Caco-2 (cell line): Measurements from ENCODE around the gene COX14. TPM values are rescaled to one million over a fixed set of nuclear protein-coding genes. Genes with fewer than 3 reads are reported as not detected.

Source experiments
- BruUV-seq: library from RNA; stranded (reverse); fragments of 400-500 nt; replicated peaks from 2 replicates; lab custom pipeline; 2021; lab: Mats Ljungman, UMichigan
- CTCF ChIA-PET: fragments of 300-600 bp; sonication (Branson Sonifier 250); formaldehyde crosslinking; loops from one replicate; lab custom pipeline; 2022; ENCODE audit warnings: antibody characterized with exemption; lab: Charles Lee
- POLR2A ChIA-PET: fragments of 300-600 bp; sonication (Branson Sonifier 250); formaldehyde crosslinking; loops from one replicate; lab custom pipeline; 2022; ENCODE audit warnings: antibody characterized with exemption; lab: Charles Lee
- DNase-seq, 2 experiments: peaks; one replicate each; pipeline versions ENCODE4 v3.0.0 to v3.0.0-alpha.2; 2020 to 2022
- H3K27me3 ChIP-seq: replicated peaks from 2 replicates; pipeline ENCODE4 v1.6.0; 2011; ENCODE audit warnings: low read length; ENCODE audit not compliant: control insufficient read depth, insufficient read depth
- H3K36me3 ChIP-seq: 2 replicates; pipeline ENCODE4 v1.5.1; 2011; ENCODE audit warnings: low read length; ENCODE audit not compliant: control insufficient read depth, insufficient read depth
- H3K4me1 ChIP-seq: fragments of 250-450 bp; sonication (Bioruptor Pico); 2 replicates; pipeline ENCODE4 v1.5.1; 2020; ENCODE audit warnings: mild to moderate bottlenecking
- H3K4me3 ChIP-seq: 2 replicates; pipeline ENCODE4 v1.5.1; 2011; ENCODE audit warnings: low read depth, mild to moderate bottlenecking, control low read depth, low read length
- H3K9me3 ChIP-seq: fragments of 250-450 bp; sonication (Bioruptor Pico); 2 replicates; pipeline ENCODE4 v1.5.1; 2020; ENCODE audit warnings: mild to moderate bottlenecking, moderate library complexity
- H3K27ac Mint-ChIP-seq: one replicate; pipeline ENCODE4 v1.8.0; 2022; ENCODE audit warnings: mixed read lengths; ENCODE audit not compliant: unreplicated experiment
- H3K27me3 Mint-ChIP-seq: one replicate; pipeline ENCODE4 v1.8.0; 2022; ENCODE audit warnings: mixed read lengths; ENCODE audit not compliant: insufficient read depth, unreplicated experiment
- H3K36me3 Mint-ChIP-seq: one replicate; pipeline ENCODE4 v1.8.0; 2022; ENCODE audit warnings: mild to moderate bottlenecking, mixed read lengths; ENCODE audit not compliant: insufficient read depth, unreplicated experiment
- H3K4me1 Mint-ChIP-seq: one replicate; pipeline ENCODE4 v1.8.0; 2022; ENCODE audit warnings: low read depth, mixed read lengths; ENCODE audit not compliant: unreplicated experiment
- H3K4me3 Mint-ChIP-seq: one replicate; pipeline ENCODE4 v1.8.0; 2022; ENCODE audit warnings: mild to moderate bottlenecking, moderate library complexity, mixed read lengths; ENCODE audit not compliant: unreplicated experiment
- H3K9me3 Mint-ChIP-seq: one replicate; pipeline ENCODE4 v1.8.0; 2022; ENCODE audit warnings: mixed read lengths; ENCODE audit not compliant: unreplicated experiment
- intact Hi-C: fragments of 100-400 bp; cut with micrococcal nuclease; formaldehyde crosslinking; loops from one replicate; pipeline ENCODE4 v1.10.0; 2022; ENCODE audit not compliant: unreplicated experiment
- total RNA-seq: library from RNA; stranded (reverse); gene quantifications from 2 replicates; pipeline ENCODE4 v1.2.3, GENCODE V29; 2022
- TF ChIP-seq, protein P1 (sequence below), 2 experiments: fragments of 200-600 bp in 1 of 2; IDR thresholded peaks; 1 replicate in 1 of 2; 2 replicates in 1 of 2; pipeline versions ENCODE4 v1.5.1 to v1.8.0; 2011 to 2022; ENCODE audit warnings: antibody characterized with exemption in 1 of 2, control low read depth in 1 of 2, inconsistent platforms in 1 of 2, low read depth in 1 of 2, low read length in 1 of 2, mild to moderate bottlenecking in 1 of 2, moderate library complexity in 1 of 2; ENCODE audit not compliant: insufficient read depth in 1 of 2, severe bottlenecking in 1 of 2, unreplicated experiment in 1 of 2

COX14 gene
- total RNA-seq, 1 experiment from 2014 or later = 86.3 TPM

DNA sequence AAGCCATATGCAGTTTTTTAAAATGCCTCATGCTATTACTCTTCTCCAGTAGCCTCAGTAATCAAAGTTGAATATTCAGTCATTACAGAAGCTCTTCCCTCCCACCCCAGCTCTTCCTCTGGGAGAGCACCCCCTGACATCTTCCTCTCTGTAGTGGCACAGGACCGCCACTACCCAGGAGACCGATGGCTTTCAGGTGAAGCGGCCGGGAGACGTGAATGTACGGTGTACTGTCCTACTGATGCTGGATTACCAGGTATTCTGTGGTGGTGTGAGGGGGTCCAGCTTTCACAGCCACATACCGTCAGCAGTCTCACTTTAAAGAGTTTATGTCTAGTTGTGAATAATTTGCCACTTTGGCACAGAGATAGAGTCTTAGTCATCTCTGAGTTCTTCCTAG, 22.3 kb upstream of the COX14 start:
- Mint-ChIP-seq H3K4me3 (no peak overlapping the region), H3K27ac (no peak overlapping the region), H3K4me1 (peaks cover 11% of the 10 kb centered on the region), H3K9me3 (no peaks in the 10 kb centered on the region), H3K27me3 (no peaks in the 10 kb centered on the region), H3K36me3 (peaks cover 89% of the 10 kb centered on the region)
- BruUV-seq = no TSS peak
- Histone ChIP-seq H3K9me3 (no peaks in the 10 kb centered on the region), H3K27me3 (no peaks in the 10 kb centered on the region), H3K4me1 (peaks cover 4% of the 10 kb centered on the region; the same call in 1 of the 2 replicates), H3K4me3 (no peak overlapping the region), H3K36me3 (peaks cover 20% of the 10 kb centered on the region)
- no peak for DNase-seq
- TF ChIP-seq, protein P1, sequence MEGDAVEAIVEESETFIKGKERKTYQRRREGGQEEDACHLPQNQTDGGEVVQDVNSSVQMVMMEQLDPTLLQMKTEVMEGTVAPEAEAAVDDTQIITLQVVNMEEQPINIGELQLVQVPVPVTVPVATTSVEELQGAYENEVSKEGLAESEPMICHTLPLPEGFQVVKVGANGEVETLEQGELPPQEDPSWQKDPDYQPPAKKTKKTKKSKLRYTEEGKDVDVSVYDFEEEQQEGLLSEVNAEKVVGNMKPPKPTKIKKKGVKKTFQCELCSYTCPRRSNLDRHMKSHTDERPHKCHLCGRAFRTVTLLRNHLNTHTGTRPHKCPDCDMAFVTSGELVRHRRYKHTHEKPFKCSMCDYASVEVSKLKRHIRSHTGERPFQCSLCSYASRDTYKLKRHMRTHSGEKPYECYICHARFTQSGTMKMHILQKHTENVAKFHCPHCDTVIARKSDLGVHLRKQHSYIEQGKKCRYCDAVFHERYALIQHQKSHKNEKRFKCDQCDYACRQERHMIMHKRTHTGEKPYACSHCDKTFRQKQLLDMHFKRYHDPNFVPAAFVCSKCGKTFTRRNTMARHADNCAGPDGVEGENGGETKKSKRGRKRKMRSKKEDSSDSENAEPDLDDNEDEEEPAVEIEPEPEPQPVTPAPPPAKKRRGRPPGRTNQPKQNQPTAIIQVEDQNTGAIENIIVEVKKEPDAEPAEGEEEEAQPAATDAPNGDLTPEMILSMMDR (IDR thresholded peaks at IDR 0.05; ENCODE audit: insufficient read depth in 1 of 2, low read depth in 1 of 2, low read length in 1 of 2, severe bottlenecking in 1 of 2, unreplicated experiment in 1 of 2) = no peak
- CTCF ChIA-PET = interaction anchor here (0.6 to 1.5 kb wide), 3 partner anchors 13 to 1149 kb away, joined by 3 to 5 read pairs (median 3); partner anchors contain the start of genes COX14 and DAZAP2
- POLR2A ChIA-PET = interaction anchor here (1.0 kb wide), 1 partner anchor 22 kb away, joined by 3 read pairs; the partner anchor contains the start of gene COX14
- intact Hi-C loops = no loop called here

DNA sequence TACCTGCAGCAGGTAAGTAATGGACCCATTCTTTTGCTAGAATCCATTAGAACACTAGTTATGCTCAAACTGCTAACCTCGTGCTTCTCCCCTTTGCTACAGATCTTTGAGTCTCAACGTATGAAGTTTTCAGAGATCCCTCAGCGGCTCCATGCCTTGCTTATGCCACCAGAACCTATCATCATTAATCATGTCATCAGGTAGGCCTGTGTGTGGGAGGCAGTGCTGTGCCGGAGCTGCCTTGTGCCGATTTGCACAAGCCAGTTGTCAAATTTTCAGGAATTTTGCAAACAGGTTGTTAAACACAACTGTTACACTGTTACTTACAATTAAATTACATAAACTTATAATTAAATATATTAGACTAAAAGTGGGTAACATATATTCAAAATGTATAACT, 21.6 kb upstream of the COX14 start:
- H3K4me1 ChIP-seq = peaks cover 4% of the 10 kb centered on the region; the same call in 1 of the 2 replicates
- POLR2A ChIA-PET = no interaction called here
- no peak for DNase-seq
- no peak overlapping the region for H3K4me3 Mint-ChIP-seq
- intact Hi-C loops = no loop called here
- H3K36me3 Mint-ChIP-seq = peaks cover 89% of the 10 kb centered on the region
- CTCF ChIA-PET = interaction anchor here (0.6 to 1.5 kb wide), 2 partner anchors 22 to 1148 kb away, joined by 3 to 5 read pairs; partner anchors contain the start of genes COX14 and DAZAP2
- no TSS peak for BruUV-seq
- TF ChIP-seq, protein P1 (IDR thresholded peaks at IDR 0.05; ENCODE audit: insufficient read depth in 1 of 2, low read depth in 1 of 2, low read length in 1 of 2, severe bottlenecking in 1 of 2, unreplicated experiment in 1 of 2) = no peak
- no peaks in the 10 kb centered on the region for H3K9me3 ChIP-seq
- H3K27me3 Mint-ChIP-seq = no peaks in the 10 kb centered on the region
- H3K4me1 Mint-ChIP-seq = peaks cover 11% of the 10 kb centered on the region
- H3K27ac Mint-ChIP-seq = no peak overlapping the region
- no peaks in the 10 kb centered on the region for H3K27me3 ChIP-seq
- peaks cover 20% of the 10 kb centered on the region for H3K36me3 ChIP-seq
- no peak overlapping the region for H3K4me3 ChIP-seq
- no peaks in the 10 kb centered on the region for H3K9me3 Mint-ChIP-seq

DNA sequence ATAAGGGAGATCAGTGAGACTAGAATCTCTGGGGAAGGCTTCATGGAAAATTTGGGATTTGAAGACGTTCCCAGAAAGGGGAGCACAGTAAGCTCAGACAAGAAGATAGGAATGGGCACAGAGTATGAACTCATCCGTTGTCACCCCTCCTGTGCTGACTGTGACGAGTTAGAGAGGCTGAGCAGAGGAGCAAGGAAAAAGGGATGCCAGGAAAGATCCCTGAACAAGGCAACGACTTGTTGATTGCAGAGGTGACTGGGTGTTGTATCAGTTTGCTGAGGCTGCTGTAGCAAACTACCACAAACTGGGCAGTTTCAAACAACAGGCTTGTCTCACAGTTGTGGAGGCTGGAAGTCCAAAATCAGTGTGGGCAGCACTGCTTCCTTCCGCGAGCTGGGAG, 14.1 kb upstream of the COX14 start:
- no peak overlapping the region for H3K4me3 ChIP-seq
- CTCF ChIA-PET = no interaction called here
- H3K27ac Mint-ChIP-seq = no peak overlapping the region

More for the DNA sequence above, 14.1 kb upstream of the COX14 start:
- TF ChIP-seq, protein P1 (IDR thresholded peaks at IDR 0.05; ENCODE audit: insufficient read depth in 1 of 2, low read depth in 1 of 2, low read length in 1 of 2, severe bottlenecking in 1 of 2, unreplicated experiment in 1 of 2) = no peak
- Histone ChIP-seq H3K27me3 (no peaks in the 10 kb centered on the region), H3K9me3 (no peaks in the 10 kb centered on the region), H3K4me1 (peaks cover 8% of the 10 kb centered on the region; the same call in 1 of the 2 replicates), H3K36me3 (peaks cover 18% of the 10 kb centered on the region)
- Mint-ChIP-seq H3K36me3 (peaks cover 90% of the 10 kb centered on the region), H3K4me1 (peaks cover 3% of the 10 kb centered on the region), H3K27me3 (no peaks in the 10 kb centered on the region), H3K9me3 (no peaks in the 10 kb centered on the region), H3K4me3 (no peak overlapping the region)
- intact Hi-C loops = no loop called here
- POLR2A ChIA-PET = no interaction called here
- BruUV-seq = no TSS peak
- no peak for DNase-seq
